H1 (cell line): ENCODE results near the gene MLF2. TPM values are rescaled to one million over a fixed set of nuclear protein-coding genes. Genes with fewer than 3 reads are reported as not detected.

Experiments used
- CTCF ChIA-PET: fragments of 300-600 bp; sonication (Branson Sonifier 250); formaldehyde crosslinking; loops from one replicate; lab custom pipeline; 2021; ENCODE audit not compliant: partially characterized antibody; lab: Charles Lee
- POLR2A ChIA-PET: fragments of 300-600 bp; sonication (Branson Sonifier 250); formaldehyde crosslinking; loops from one replicate; lab custom pipeline; 2021; ENCODE audit warnings: inconsistent platforms; ENCODE audit not compliant: partially characterized antibody; lab: Charles Lee
- DNase-seq, 2 experiments: peaks; one replicate each; pipeline versions ENCODE4 v3.0.0 to v3.0.0-alpha.2; 2010 to 2022; ENCODE audit warnings: low spot score in 2 of 2, low read depth in 1 of 2, mixed read lengths in 1 of 2
- FAIRE-seq: peaks from 2 replicates; lab custom pipeline; 2011; peaks lifted over from hg19 to GRCh38; lab: Jason Lieb, UNC
- H2AFZ ChIP-seq: 2 replicates; pipeline ENCODE4 v1.8.1; 2012; ENCODE audit warnings: low read length, inconsistent platforms
- H2AK5ac ChIP-seq: 2 replicates; pipeline ENCODE4 v1.6.1; 2013; ENCODE audit warnings: low read depth, low read length
- H2BK120ac ChIP-seq: replicated peaks from 2 replicates; pipeline ENCODE3; 2013; ENCODE audit warnings: low read depth, low read length, inconsistent platforms
- H2BK12ac ChIP-seq: 2 replicates; pipeline ENCODE4 v1.6.1; 2013; ENCODE audit warnings: low read depth, low read length
- H2BK15ac ChIP-seq: 2 replicates; pipeline ENCODE4 v1.6.1; 2013; ENCODE audit warnings: low read length
- H2BK20ac ChIP-seq: 2 replicates; pipeline ENCODE4 v1.6.1; 2013; ENCODE audit warnings: low read length
- H2BK5ac ChIP-seq: 2 replicates; pipeline ENCODE4 v1.6.1; 2013; ENCODE audit warnings: low read depth, low read length
- H3K14ac ChIP-seq: 2 replicates; pipeline ENCODE4 v1.6.1; 2013; ENCODE audit warnings: inconsistent platforms; ENCODE audit not compliant: insufficient read length
- H3K18ac ChIP-seq: 2 replicates; pipeline ENCODE4 v1.6.1; 2013; ENCODE audit warnings: low read length; ENCODE audit errors: extremely low read depth
- H3K23ac ChIP-seq: 2 replicates; pipeline ENCODE4 v1.6.1; 2013; ENCODE audit warnings: inconsistent platforms; ENCODE audit not compliant: insufficient read length
- H3K23me2 ChIP-seq: 2 replicates; pipeline ENCODE4 v1.6.1; 2013; ENCODE audit warnings: low read depth, low read length
- H3K27ac ChIP-seq: 2 replicates; pipeline ENCODE4 v1.6.1; 2011; ENCODE audit warnings: low read depth, low read length, inconsistent platforms
- H3K27me3 ChIP-seq, 4 experiments: replicated peaks in 1 of 4; 1 replicate in 1 of 4; 2 replicates in 3 of 4; pipeline versions ENCODE4 v1.6.1 to v1.8.1; 2011 to 2013; ENCODE audit warnings: low read length in 3 of 4, mild to moderate bottlenecking in 3 of 4, inconsistent platforms in 2 of 4, mixed read lengths in 2 of 4, moderate library complexity in 1 of 4; ENCODE audit not compliant: control insufficient read depth in 3 of 4, insufficient read depth in 3 of 4; ENCODE audit errors: extremely low read depth in 1 of 4
- H3K36me3 ChIP-seq, 4 experiments: 2 replicates each; pipeline versions ENCODE4 v1.6.1 to v1.8.1; 2011 to 2013; ENCODE audit warnings: mild to moderate bottlenecking in 4 of 4, low read length in 3 of 4, moderate library complexity in 2 of 4, control low read depth in 1 of 4, inconsistent platforms in 1 of 4; ENCODE audit not compliant: insufficient read depth in 4 of 4, control insufficient read depth in 2 of 4
- H3K4ac ChIP-seq: replicated peaks from 2 replicates; pipeline ENCODE3; 2013; ENCODE audit warnings: low read length, low read depth, mixed read lengths, inconsistent platforms; ENCODE audit not compliant: insufficient read length
- H3K4me1 ChIP-seq, 4 experiments: replicated peaks in 1 of 4; 1 replicate in 1 of 4; 2 replicates in 3 of 4; pipeline versions ENCODE4 v1.6.1 to v1.8.1; 2011 to 2013; ENCODE audit warnings: low read length in 3 of 4, inconsistent platforms in 2 of 4, mixed read lengths in 1 of 4; ENCODE audit not compliant: insufficient read depth in 4 of 4, control insufficient read depth in 3 of 4
- H3K4me2 ChIP-seq, 2 experiments: 2 replicates each; pipeline versions ENCODE4 v1.6.1 to v1.8.1; 2011 to 2013; ENCODE audit warnings: low read depth in 2 of 2, low read length in 2 of 2, control low read depth in 1 of 2, inconsistent platforms in 1 of 2, mild to moderate bottlenecking in 1 of 2; ENCODE audit not compliant: insufficient read depth in 1 of 2
- H3K4me3 ChIP-seq, 4 experiments: fragments of 200-600, 300-600 bp in 1 of 4; sonication (generic), shearing (Covaris generic), sonication (Bioruptor Twin) in 1 of 4; 2 replicates each; pipeline versions ENCODE4 v1.5.1 to v1.8.1; 2011 to 2016; ENCODE audit warnings: low read length in 4 of 4, low read depth in 3 of 4, control low read depth in 2 of 4, inconsistent platforms in 2 of 4, mild to moderate bottlenecking in 2 of 4, mixed read lengths in 1 of 4, moderate library complexity in 1 of 4; ENCODE audit not compliant: insufficient read depth in 2 of 4; ENCODE audit errors: extremely low read depth in 1 of 4
- H3K56ac ChIP-seq: replicated peaks from 2 replicates; pipeline ENCODE3; 2013; ENCODE audit warnings: low read depth, mild to moderate bottlenecking, mixed read lengths, low read length, inconsistent platforms; ENCODE audit not compliant: insufficient read length
- H3K79me1 ChIP-seq: 2 replicates; pipeline ENCODE4 v1.6.1; 2013; ENCODE audit warnings: low read depth, low read length, control low read depth
- H3K79me2 ChIP-seq, 2 experiments: 2 replicates each; pipeline versions ENCODE4 v1.6.1 to v1.8.1; 2012 to 2013; ENCODE audit warnings: low read length in 2 of 2, mild to moderate bottlenecking in 2 of 2, inconsistent platforms in 1 of 2; ENCODE audit not compliant: insufficient read depth in 2 of 2, control insufficient read depth in 1 of 2
- H3K9ac ChIP-seq, 4 experiments: replicated peaks in 1 of 4; 1 replicate in 1 of 4; 2 replicates in 3 of 4; pipeline versions ENCODE4 v1.6.1 to v1.8.1; 2011 to 2013; ENCODE audit warnings: low read depth in 3 of 4, low read length in 3 of 4, control low read depth in 2 of 4, mild to moderate bottlenecking in 2 of 4, moderate library complexity in 2 of 4, inconsistent platforms in 1 of 4; ENCODE audit errors: extremely low read depth in 1 of 4
- H3K9me3 ChIP-seq, 2 experiments: 2 replicates each; pipeline versions ENCODE4 v1.6.1 to v1.8.1; 2012 to 2013; ENCODE audit warnings: mild to moderate bottlenecking in 2 of 2, moderate library complexity in 2 of 2, control low read depth in 1 of 2, inconsistent platforms in 1 of 2, low read depth in 1 of 2, low read length in 1 of 2, mixed read lengths in 1 of 2; ENCODE audit not compliant: insufficient read depth in 2 of 2
- H4K20me1 ChIP-seq, 2 experiments: replicated peaks in 1 of 2; 2 replicates each; pipeline versions ENCODE3 to v1.8.1; 2011 to 2013; ENCODE audit warnings: inconsistent platforms in 2 of 2, low read length in 2 of 2, mild to moderate bottlenecking in 1 of 2; ENCODE audit not compliant: insufficient read depth in 2 of 2, control insufficient read depth in 1 of 2
- H4K5ac ChIP-seq: 2 replicates; pipeline ENCODE4 v1.6.1; 2013; ENCODE audit warnings: low read length, low read depth, mixed read lengths, inconsistent platforms; ENCODE audit not compliant: insufficient read length
- H4K8ac ChIP-seq: 2 replicates; pipeline ENCODE4 v1.8.0; 2013; ENCODE audit warnings: mild to moderate bottlenecking, moderate library complexity, low read length, inconsistent platforms; ENCODE audit not compliant: insufficient read depth; ENCODE audit errors: extremely low read depth
- H4K91ac ChIP-seq: replicated peaks from 2 replicates; pipeline ENCODE3; 2013; ENCODE audit warnings: low read length, mixed read lengths, inconsistent platforms; ENCODE audit not compliant: insufficient read length
- CBX8 ChIP-seq: fragments of 300-800, 300-1000 bp; sonication (generic); IDR thresholded peaks from 2 replicates; pipeline ENCODE4 v1.7.1; 2016; ENCODE audit warnings: low read depth, low read length, borderline replicate concordance
- PHF8 ChIP-seq: fragments of 200-600 bp; sonication (generic); conservative IDR thresholded peaks from 2 replicates; pipeline ENCODE4 v1.7.1; 2012; ENCODE audit warnings: low read depth, mild to moderate bottlenecking, inconsistent platforms, low read length, moderate library complexity
- POLR2AphosphoS5 ChIP-seq: IDR thresholded peaks from 2 replicates; pipeline ENCODE4 v1.6.1; 2011; ENCODE audit warnings: low read depth, low read length
- RFX5 ChIP-seq: IDR thresholded peaks from 2 replicates; pipeline ENCODE4 v1.6.1; 2011; ENCODE audit warnings: low read depth, low read length, improper control_type of control experiment, borderline replicate concordance
- RNF2 ChIP-seq: fragments of 200-900, 300-1000 bp; sonication (generic); IDR thresholded peaks from 2 replicates; pipeline ENCODE4 v1.7.1; 2016; ENCODE audit warnings: borderline replicate concordance, low read depth, mild to moderate bottlenecking, antibody characterized with exemption, low read length; ENCODE audit not compliant: poor library complexity, severe bottlenecking; ENCODE audit errors: missing control alignments
- TAF7 ChIP-seq: optimal IDR thresholded peaks from 2 replicates; pipeline ENCODE3; 2011; ENCODE audit warnings: low read depth, mild to moderate bottlenecking, inconsistent platforms, low read length, moderate library complexity, borderline replicate concordance
- USF2 ChIP-seq: IDR thresholded peaks from 2 replicates; pipeline ENCODE4 v1.6.1; 2011; ENCODE audit warnings: low read length, improper control_type of control experiment
- ZNF274 ChIP-seq: IDR thresholded peaks from 2 replicates; pipeline ENCODE4 v1.7.0; 2012; ENCODE audit warnings: low read length, borderline replicate concordance; ENCODE audit errors: extremely low read depth
- WGBS, 2 experiments: shearing (Covaris generic) in 1 of 2; methylation state at CpG; one replicate each; pipeline versions ENCODE4 v1.1.6 to v1.1.7; 2013 to 2015; ENCODE audit warnings: low lambda C conversion rate in 2 of 2, mixed read lengths in 2 of 2, inconsistent platforms in 1 of 2, low coverage in 1 of 2, missing lambda C conversion rate in 1 of 2; ENCODE audit not compliant: insufficient replicate concordance in 2 of 2, insufficient coverage in 1 of 2, insufficient read length in 1 of 2; ENCODE audit errors: extremely low coverage in 1 of 2, missing lambda C conversion rate in 1 of 2; 5-methylcytosine and 5-hydroxymethylcytosine counted together
- polyA plus RNA-seq, 7 experiments: library from polyadenylated mRNA; depleted of rRNA in 3 of 7; stranded (reverse) in 5 of 7; unstranded in 2 of 7; fragments of >200 nt in 5 of 7; fragments of 200-250 nt in 2 of 7; gene quantifications; 1 replicate in 5 of 7; 2 replicates in 1 of 7; 4 replicates in 1 of 7; pipeline versions ENCODE4 v1.2.1 to v1.2.3, GENCODE V29; 2011 to 2013; ENCODE audit warnings: missing spikeins in 2 of 7, mixed read lengths in 2 of 7
- total RNA-seq: library from RNA; stranded (reverse); fragmentation: NEBNext Ultra II Directional; extraction: Animal tissue kit (Norgen Biotek cat#: 25700); gene quantifications from 2 replicates; pipeline ENCODE4 v1.2.1, GENCODE V29; 2021
- TF ChIP-seq, protein P1 (sequence below), 3 experiments: IDR thresholded peaks; 1 replicate in 2 of 3; 2 replicates in 1 of 3; pipeline versions ENCODE4 v1.5.1 to v1.6.1; 2011; ENCODE audit warnings: low read length in 3 of 3, mild to moderate bottlenecking in 3 of 3, inconsistent platforms in 2 of 3, low read depth in 1 of 3, moderate library complexity in 1 of 3; ENCODE audit not compliant: insufficient read depth in 1 of 3; ENCODE audit errors: control extremely low read depth in 1 of 3

Gene MLF2
- total and polyA plus RNA-seq, 2 of the 8 experiments (the other 6 are each of a cell fraction or from before 2014, with no cell fraction given) = 229 to 401 TPM

DNA sequence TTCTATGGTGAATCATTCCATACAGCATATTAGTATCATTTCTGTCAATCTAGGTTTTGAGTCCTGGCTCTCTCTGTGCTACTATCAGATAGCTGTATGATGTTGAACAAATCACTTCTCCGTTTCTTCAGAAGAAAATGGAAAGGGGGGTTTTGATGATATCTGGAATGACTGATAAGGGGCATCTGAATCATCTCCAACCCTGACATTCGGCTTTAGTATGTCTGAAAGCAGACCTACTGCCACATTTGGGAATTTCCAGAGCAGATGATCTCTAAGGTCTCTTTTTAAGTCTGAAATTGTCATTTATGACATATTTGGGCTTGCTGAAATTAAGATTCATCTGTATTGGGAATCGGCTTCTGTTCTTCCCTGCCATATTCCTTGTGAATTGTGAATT, 10.1 kb downstream of the MLF2 start:
- H3K14ac ChIP-seq = no peak overlapping the region
- H3K4me1 ChIP-seq = no peaks in the 10 kb centered on the region
- CTCF ChIA-PET = interaction anchor here (0.6 to 1.9 kb wide), 2 partner anchors 81 to 132 kb away, joined by 3 to 5 read pairs; no protein-coding TSS in a partner anchor
- no peak overlapping the region for H4K91ac ChIP-seq
- H2AFZ ChIP-seq = no peak overlapping the region
- H3K23me2 ChIP-seq = no peaks in the 10 kb centered on the region
- no peaks in the 10 kb centered on the region for H3K79me1 ChIP-seq
- no peaks in the 10 kb centered on the region for H3K27me3 ChIP-seq
- no peaks in the 10 kb centered on the region for H3K79me2 ChIP-seq
- H4K5ac ChIP-seq = no peak overlapping the region
- no peak overlapping the region for H2BK5ac ChIP-seq
- H4K20me1 ChIP-seq = peaks cover 2 to 4% of the 10 kb centered on the region in 2 experiments
- H3K27ac ChIP-seq = no peak overlapping the region
- no peak overlapping the region for H2BK15ac ChIP-seq
- 89% methylated on average over 3 of the region's 3 CpGs; no CpG with 5 or more reads in 1 of the 2 experiments for WGBS, 2 experiments
- H3K18ac ChIP-seq = no peak overlapping the region
- no peak overlapping the region for H3K4ac ChIP-seq
- no peak overlapping the region for H2BK20ac ChIP-seq
- FAIRE-seq (no peak), DNase-seq (no peak)
- H3K23ac ChIP-seq = no peak overlapping the region
- POLR2A ChIA-PET = interaction anchor here (0.9 to 1.6 kb wide), 4 partner anchors 9 to 130 kb away, joined by 3 to 10 read pairs (median 4); partner anchors contain the start of genes CDCA3, MLF2 and USP5
- no peak overlapping the region for H3K9ac ChIP-seq
- H4K8ac ChIP-seq = no peak overlapping the region
- no peaks in the 10 kb centered on the region for H3K9me3 ChIP-seq
- no peak overlapping the region for H2AK5ac ChIP-seq
- H2BK120ac ChIP-seq = no peak overlapping the region
- no peak overlapping the region for H3K4me2 ChIP-seq
- no peak overlapping the region for H3K56ac ChIP-seq
- peaks cover 4 to 22% (median 12%) of the 10 kb centered on the region in 4 experiments for H3K36me3 ChIP-seq
- H2BK12ac ChIP-seq = no peak overlapping the region
- H3K4me3 ChIP-seq = no peak overlapping the region
- no peak for TF ChIP-seq ZNF274
- TF ChIP-seq RFX5 = no peak
- TF ChIP-seq PHF8 = no peak
- no peak for TF ChIP-seq USF2
- TF ChIP-seq, protein P1, sequence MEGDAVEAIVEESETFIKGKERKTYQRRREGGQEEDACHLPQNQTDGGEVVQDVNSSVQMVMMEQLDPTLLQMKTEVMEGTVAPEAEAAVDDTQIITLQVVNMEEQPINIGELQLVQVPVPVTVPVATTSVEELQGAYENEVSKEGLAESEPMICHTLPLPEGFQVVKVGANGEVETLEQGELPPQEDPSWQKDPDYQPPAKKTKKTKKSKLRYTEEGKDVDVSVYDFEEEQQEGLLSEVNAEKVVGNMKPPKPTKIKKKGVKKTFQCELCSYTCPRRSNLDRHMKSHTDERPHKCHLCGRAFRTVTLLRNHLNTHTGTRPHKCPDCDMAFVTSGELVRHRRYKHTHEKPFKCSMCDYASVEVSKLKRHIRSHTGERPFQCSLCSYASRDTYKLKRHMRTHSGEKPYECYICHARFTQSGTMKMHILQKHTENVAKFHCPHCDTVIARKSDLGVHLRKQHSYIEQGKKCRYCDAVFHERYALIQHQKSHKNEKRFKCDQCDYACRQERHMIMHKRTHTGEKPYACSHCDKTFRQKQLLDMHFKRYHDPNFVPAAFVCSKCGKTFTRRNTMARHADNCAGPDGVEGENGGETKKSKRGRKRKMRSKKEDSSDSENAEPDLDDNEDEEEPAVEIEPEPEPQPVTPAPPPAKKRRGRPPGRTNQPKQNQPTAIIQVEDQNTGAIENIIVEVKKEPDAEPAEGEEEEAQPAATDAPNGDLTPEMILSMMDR (IDR thresholded peaks at IDR 0.05; ENCODE audit: control extremely low read depth in 1 of 3, insufficient read depth in 1 of 3, low read depth in 1 of 3, low read length in 3 of 3) = no peak
- TF ChIP-seq RNF2 = no peak
- TF ChIP-seq POLR2AphosphoS5 = no peak
- TF ChIP-seq CBX8 = no peak
- TF ChIP-seq TAF7 = no peak
